ENCODE results near the gene CLMP.

- TF ChIP-seq POLR2A (IDR thresholded peaks at IDR 0.05; ENCODE audit: low read length) (no peak), GATA1 (IDR thresholded peaks at IDR 0.05; ENCODE audit: low read depth, low read length) (no peak)
Measured at GRCh38 chr11:123125169-123125568, 69.9 kb downstream of the CLMP start.
